ENCODE measurements around the gene GALE. TPM values are rescaled to one million over a fixed set of nuclear protein-coding genes. Genes with fewer than 3 reads are reported as not detected.

GALE gene
- total and polyA plus RNA-seq, 2 of the 13 experiments (the other 11 are each of a cell fraction or from before 2014, with no cell fraction given), result 85.2 to 88.4 TPM

DNA sequence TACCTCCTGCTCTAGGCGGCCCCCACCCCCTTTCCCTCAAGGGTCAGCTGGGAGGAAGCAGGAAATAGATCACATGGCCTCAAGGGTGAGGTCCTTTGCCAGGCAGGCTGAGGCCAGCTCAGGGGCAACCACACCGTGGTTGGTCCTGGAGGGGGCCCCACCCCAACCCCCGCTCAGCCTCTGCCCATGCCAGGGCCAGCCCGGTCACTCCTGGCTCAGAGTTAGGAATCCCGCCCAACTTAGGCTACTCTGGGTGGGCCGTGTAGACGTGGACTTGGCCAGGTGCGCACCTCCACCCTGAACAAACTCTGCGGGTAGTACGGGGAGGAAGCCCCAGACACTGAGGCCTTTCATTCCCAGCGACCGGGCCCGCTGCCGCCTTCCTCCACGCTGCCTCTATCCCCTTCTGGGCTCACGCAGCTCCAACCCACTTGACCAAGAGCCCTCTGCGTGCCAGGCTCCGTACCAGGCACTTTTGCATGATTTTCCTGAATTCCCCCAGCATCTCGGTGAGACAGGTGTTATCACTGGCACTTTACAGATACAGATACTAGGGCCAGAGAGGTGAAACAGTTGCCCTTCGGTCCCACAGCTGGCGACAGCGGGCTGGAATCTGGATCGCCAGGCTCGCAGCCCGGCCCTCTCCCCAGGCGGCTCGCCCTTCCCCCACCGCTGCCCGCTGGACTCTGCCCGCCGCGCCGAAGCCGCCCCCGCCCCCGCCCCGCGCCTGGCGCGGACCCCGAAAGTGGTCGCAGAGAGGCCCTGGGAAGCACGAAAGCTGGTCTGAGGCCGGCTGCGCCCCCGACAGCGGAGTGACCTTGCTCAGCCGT is 769 bp downstream of the GALE start (continued):
- TF ChIP-seq, protein P1, sequence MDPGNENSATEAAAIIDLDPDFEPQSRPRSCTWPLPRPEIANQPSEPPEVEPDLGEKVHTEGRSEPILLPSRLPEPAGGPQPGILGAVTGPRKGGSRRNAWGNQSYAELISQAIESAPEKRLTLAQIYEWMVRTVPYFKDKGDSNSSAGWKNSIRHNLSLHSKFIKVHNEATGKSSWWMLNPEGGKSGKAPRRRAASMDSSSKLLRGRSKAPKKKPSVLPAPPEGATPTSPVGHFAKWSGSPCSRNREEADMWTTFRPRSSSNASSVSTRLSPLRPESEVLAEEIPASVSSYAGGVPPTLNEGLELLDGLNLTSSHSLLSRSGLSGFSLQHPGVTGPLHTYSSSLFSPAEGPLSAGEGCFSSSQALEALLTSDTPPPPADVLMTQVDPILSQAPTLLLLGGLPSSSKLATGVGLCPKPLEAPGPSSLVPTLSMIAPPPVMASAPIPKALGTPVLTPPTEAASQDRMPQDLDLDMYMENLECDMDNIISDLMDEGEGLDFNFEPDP (CRISPR knock-in tag; conservative IDR thresholded peaks at IDR 0.05), result 0 out of 2 replicates have a peak, but pooled peaks have one; percentile 45
- peak; percentile 72; the same call in 1 of the 2 replicates for TF ChIP-seq MIER3 (CRISPR knock-in tag; IDR thresholded peaks at IDR 0.05; ENCODE audit: borderline replicate concordance)

DNA sequence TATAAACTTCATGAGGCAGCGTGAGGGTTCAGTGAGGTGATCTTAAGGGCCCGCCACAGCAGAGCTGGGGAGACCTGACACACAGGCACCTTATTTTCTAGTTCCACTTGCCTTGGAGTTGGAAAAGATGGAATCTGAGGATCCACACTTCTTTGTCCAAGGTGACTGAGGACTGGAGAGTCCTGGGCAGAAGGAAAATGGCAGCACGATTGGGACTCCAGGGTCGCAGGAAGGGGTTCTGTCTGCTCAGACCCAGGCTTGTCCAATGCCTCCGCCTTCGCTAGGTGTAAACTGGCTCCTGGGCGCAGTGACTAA is 1.3 kb downstream of the GALE start:
- TF ChIP-seq HIVEP1 (CRISPR knock-in tag; IDR thresholded peaks at IDR 0.05) (0 out of 2 replicates have a peak, but pooled peaks have one; percentile 5), ZNF670 (CRISPR knock-in tag; IDR thresholded peaks at IDR 0.05; ENCODE audit: borderline replicate concordance) (0 out of 2 replicates have a peak, but pooled peaks have one; percentile 50), SSRP1 (CRISPR knock-in tag; IDR thresholded peaks at IDR 0.05) (peak; percentile 77; the same call in 1 of the 2 replicates), TGIF2 (CRISPR knock-in tag; IDR thresholded peaks at IDR 0.05) (peak; percentile 49; the same call in 1 of the 2 replicates), SNRNP70 (IDR thresholded peaks at IDR 0.05; ENCODE audit: low read depth, low read length) (no peak), PAWR (CRISPR knock-in tag; IDR thresholded peaks at IDR 0.05; ENCODE audit: borderline replicate concordance) (0 out of 2 replicates have a peak, but pooled peaks have one; percentile 54), RBM39 (IDR thresholded peaks at IDR 0.05; ENCODE audit: low read depth, low read length, poor library complexity, severe bottlenecking) (peak; percentile 3), THYN1 (CRISPR knock-in tag; IDR thresholded peaks at IDR 0.05; ENCODE audit: borderline replicate concordance, low read depth) (no peak)
- TF ChIP-seq, protein P2, sequence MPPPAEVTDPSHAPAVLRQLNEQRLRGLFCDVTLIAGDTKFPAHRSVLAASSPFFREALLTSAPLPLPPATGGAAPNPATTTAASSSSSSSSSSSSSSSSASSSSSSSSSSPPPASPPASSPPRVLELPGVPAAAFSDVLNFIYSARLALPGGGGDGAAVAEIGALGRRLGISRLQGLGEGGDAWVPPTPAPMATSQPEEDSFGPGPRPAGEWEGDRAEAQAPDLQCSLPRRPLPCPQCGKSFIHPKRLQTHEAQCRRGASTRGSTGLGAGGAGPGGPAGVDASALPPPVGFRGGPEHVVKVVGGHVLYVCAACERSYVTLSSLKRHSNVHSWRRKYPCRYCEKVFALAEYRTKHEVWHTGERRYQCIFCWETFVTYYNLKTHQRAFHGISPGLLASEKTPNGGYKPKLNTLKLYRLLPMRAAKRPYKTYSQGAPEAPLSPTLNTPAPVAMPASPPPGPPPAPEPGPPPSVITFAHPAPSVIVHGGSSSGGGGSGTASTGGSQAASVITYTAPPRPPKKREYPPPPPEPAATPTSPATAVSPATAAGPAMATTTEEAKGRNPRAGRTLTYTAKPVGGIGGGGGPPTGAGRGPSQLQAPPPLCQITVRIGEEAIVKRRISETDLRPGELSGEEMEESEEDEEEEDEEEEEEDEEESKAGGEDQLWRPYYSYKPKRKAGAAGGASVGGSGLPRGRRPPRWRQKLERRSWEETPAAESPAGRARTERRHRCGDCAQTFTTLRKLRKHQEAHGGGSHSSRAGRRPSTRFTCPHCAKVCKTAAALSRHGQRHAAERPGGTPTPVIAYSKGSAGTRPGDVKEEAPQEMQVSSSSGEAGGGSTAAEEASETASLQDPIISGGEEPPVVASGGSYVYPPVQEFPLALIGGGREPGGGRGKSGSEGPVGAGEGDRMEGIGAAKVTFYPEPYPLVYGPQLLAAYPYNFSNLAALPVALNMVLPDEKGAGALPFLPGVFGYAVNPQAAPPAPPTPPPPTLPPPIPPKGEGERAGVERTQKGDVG (CRISPR knock-in tag; IDR thresholded peaks at IDR 0.05; ENCODE audit: borderline replicate concordance), result no peak
- Histone ChIP-seq H2AFZ (ENCODE audit: low read length) (no peak overlapping the region), H4K20me1 (ENCODE audit: insufficient read depth, low read length) (peaks cover 9% of the 10 kb centered on the region; the same call in 1 of the 2 replicates), H3K4me1 (ENCODE audit: insufficient read depth, low read length) (peaks cover 52% of the 10 kb centered on the region), H3K27ac (ENCODE audit: extremely low read length, insufficient read depth, low read length) (peak overlapping the region; percentile 95), H3K79me2 (ENCODE audit: insufficient read depth, low read length) (peaks cover 9% of the 10 kb centered on the region), H3K27me3 (ENCODE audit: control insufficient read depth in 1 of 2, insufficient read depth in 2 of 2, low read length in 2 of 2) (no peaks in the 10 kb centered on the region; a peak in 1 of 5 replicates), H3K4me2 (ENCODE audit: low read depth, low read length) (peak overlapping the region; percentile 94), H3K4me3 (replicated peaks in 1 of 3; ENCODE audit: insufficient read depth in 1 of 3, low read depth in 2 of 3, low read length in 3 of 3) (peak overlapping the region; percentile 65 to 92 (median 90); a peak in 5 of 6 replicates), H3K36me3 (replicated peaks in 1 of 2; ENCODE audit: control insufficient read depth in 1 of 2, insufficient read depth in 2 of 2, low read length in 2 of 2) (peaks cover 7 to 34% of the 10 kb centered on the region in 2 experiments; a peak in 4 of 5 replicates), H3K9ac (ENCODE audit: insufficient read depth, low read depth, low read length) (peak overlapping the region; percentile 93), H3K9me3 (ENCODE audit: low read length) (no peaks in the 10 kb centered on the region)
- in situ Hi-C loops (cut with HindIII; ENCODE audit: extremely low pct_ligation_motif_present, low pct_unique_long_range_greater_than_20kb) (no loop called here), intact Hi-C loops (cut with micrococcal nuclease; ENCODE audit: unreplicated experiment) (loop anchor here (1.0 kb wide), 1 partner anchor 27 kb away; no protein-coding TSS in a partner anchor)
- POLR2A ChIA-PET, result interaction anchor here (0.7 to 10.9 kb wide), 10 partner anchors 8 to 222 kb away, joined by 3 to 154 read pairs (median 6); partner anchors contain the start of genes HMGCL, LYPLA2, PITHD1 and RPL11
- no peak for ATAC-seq
- WGBS (ENCODE audit: low lambda C conversion rate), result 72% methylated on average over 7 of the region's 7 CpGs
- BruUV-seq (replicated peaks), result no TSS peak
- FAIRE-seq, result peak; percentile 18
- no peak for DNase-seq (ENCODE audit: low spot score)
- CTCF ChIA-PET (ENCODE audit: low intra/inter-chr PET ratio, low total read pairs), result no interaction called here
